Fibroblast of upper back skin (primary cell): ENCODE measurements around the gene RAD51B.

ENCODE experiments used
- DNase-seq: peaks from one replicate; pipeline ENCODE4 v3.0.0-alpha.2; 2013

The RAD51B gene

DNA sequence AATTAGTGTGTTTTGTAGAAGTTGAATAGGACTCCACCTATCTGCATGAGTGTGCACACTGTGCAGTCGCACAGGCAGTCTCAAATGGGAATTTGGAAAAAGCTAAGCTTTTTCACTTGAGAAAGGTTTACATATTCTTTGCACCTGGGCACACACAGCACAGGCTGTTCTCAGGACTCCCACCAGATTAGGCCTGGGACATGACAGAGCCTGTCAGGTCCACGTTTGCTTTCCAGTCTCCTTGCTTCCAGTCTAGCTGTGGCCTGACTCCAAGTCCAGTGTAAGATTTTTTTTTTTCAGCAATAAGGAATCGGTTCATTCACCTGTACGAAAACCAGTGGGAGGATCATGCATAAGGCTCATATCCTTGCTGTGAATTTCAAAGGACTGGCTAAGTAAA, 792.0 kb downstream of the RAD51B start:
- DNase-seq = no peak

DNA sequence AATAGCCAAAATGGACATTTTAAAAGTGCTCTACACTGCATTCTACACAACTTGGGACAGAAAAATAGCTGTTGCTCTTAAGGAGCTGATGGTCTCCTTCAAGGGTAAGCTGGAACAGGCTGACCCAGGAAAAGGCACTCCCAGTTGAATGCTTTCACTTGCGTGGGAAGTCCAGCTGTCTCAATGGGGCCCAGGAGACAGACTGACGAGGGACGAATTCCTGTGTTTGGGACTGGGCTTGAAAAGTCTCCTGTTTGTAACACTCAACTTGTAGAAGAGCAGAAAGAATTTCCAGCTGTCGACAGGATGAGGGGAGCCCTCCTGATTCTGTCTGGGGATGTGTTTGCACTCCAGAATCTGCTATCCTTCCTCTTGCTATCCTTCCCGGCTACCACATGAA, 792.5 kb downstream of the RAD51B start:
- DNase-seq = no peak

DNA sequence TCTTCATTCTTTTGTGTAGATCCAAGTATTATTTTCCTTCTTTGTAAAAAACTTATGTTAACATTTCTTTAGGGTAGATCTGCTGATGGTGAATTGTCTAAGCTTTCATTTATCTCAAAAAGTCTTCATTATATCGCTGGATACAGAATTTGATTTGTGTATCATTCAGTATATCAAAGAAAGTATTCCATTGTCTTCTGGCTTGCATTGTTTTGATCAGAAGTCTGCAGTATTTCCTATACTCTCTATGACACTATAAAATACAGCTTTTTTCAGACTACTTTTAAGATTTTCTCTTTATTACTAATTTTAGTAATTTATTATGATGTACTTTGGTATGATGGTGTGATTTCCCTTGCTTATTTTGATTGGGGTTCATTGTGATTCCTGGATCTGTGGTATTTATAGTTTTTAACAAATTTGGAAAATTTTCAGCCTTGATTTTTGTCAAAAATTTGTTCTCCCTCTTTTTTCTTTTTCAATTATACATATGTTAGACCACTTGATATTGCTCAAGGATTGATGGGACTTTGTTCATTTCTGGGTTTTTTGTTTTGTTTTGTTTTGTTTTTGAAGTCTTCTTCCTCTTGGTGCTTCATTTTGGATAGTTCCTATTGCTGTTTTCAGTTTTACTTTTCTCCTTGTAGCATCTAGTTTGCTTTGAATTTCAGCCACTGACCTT, 796.8 kb downstream of the RAD51B start:
- DNase-seq = no peak

DNA sequence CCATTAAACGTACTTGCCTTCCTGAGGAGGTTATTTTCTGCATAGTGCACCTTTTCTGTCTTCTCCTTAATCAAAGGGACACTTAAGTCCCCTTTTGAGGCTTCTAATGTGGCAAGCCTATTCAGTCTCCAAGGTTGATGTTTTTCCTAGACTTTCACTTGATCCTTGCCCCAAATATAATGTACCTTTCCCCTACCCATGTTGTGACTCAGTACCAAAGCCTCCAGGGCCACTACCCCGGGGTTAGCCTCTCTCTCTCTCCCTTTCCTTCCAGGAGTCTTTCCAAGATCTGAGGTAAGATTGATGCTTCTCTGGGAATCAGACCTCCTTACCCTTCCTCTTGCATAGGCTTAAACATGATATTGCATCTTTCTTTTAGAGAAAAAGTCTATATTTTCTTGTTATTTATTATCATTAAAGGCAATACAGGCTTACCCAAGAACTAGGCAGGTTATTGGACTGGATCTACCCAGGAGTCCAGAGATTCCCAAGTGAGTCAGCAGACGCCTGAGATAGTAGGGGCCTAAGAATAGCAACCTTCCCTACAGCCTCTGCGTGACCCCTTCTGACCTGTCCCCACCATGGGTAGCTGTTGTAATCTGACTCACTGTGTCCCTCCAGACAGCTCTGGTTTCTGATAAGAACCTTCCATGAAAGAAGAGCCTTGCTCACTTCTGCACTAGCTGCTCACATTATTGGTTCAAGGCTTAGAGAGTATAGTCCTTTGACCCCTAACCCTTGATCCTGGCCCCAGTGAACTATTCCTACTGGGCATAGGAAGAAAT, 800.4 kb downstream of the RAD51B start:
- no peak for DNase-seq

DNA sequence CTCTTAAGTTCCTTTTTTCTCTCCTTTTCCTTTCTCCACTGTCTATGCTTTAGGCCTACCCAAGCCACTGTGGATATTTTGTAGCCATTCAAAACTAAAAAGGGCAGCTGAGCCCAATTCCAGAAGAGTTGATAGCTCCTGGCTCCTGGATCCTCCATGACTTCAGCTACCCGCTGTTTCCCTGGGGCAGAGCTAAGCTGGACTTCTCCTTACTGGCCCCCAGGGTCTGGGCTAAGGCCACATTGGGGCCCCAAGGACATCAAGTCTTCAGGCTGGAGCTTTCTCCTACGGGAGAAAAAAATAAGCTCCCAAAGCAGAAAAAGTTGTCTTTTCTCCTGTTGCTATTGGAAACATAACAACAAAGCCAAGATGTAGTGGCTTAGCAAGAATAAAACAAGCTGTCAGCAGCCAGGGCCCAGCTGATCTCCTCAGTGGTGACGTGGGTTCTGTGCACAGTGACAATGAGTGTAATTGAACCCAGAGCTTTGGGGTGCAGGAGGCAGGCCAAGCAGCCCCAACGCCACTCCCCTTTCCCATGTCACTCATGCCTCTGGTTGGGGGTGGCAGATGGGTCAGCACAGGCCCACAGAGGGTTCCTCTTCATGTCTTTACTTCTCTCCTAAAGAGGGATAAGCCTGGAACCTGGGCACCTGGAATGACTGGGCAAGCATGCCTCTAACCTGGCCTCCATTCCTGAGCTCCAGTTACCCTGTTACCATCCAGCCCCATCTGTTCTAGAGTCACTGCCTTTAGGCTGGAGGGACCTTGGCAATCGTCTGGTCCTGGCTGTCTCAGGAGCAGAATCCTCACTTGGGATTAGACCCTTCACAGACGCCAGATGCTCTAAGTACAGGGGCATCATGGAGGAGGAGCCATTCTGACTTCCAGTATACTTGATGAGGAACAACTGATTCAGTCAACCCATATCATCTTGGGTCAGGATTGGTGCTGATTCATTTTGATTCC, 802.1 kb downstream of the RAD51B start:
- DNase-seq = peak; percentile 65

DNA sequence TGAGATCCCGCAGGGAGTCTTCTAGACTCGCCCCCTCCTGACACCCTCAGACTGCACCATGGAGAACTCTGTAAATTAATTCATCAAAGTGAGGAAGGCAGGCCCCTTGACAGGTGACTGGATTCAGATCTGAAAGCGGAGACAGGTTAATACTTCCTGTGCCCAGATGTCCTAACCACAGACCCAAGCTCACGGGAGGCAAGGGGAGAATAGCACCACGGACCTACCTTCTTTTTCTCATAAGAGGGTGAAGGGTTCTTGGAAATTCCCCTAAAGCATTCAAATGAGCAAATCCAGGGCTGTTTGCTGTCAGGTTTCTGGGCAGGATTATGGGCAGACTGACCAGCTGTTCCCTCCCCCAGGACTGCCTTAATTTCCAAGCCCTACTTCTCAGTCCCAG, 803.3 kb downstream of the RAD51B start:
- no peak for DNase-seq

DNA sequence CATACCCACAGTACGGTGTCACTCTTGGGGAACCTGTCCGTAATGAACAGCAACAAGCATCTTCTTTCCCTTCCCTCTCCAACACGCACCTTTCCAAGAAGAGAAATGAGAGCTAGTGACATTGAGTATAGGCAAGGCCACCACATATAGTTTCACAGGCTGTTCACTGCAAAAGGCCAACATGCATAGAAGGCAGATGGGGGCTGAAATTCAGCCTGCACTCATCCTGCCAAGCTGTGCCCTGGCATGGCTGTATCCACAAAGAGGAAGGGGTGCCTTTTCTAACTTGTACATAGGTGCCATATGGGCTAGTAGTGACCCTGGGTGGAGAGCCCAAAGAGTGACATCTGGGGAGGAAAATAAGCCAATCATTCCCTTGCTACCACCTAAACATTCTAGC, 803.7 kb downstream of the RAD51B start:
- DNase-seq = no peak

DNA sequence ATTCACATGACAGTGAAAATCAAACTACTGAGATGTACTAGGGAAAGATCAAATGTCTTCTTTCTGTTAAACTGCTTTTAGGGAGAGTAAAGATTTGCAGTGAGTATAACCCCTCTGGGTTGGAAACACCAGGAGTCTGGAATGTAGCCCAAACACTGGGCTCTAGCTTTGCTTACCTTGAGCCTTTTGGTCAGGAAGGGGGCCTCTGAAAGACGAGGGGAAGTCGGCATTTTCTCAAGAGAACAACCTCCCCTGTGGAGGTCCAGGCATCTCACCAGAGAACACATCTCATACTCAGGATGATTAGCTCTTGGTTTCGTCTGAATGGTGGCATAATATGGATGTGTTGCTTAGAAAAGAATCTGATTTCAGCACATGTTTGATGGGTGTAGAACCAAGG, 804.2 kb downstream of the RAD51B start:
- DNase-seq = no peak

DNA sequence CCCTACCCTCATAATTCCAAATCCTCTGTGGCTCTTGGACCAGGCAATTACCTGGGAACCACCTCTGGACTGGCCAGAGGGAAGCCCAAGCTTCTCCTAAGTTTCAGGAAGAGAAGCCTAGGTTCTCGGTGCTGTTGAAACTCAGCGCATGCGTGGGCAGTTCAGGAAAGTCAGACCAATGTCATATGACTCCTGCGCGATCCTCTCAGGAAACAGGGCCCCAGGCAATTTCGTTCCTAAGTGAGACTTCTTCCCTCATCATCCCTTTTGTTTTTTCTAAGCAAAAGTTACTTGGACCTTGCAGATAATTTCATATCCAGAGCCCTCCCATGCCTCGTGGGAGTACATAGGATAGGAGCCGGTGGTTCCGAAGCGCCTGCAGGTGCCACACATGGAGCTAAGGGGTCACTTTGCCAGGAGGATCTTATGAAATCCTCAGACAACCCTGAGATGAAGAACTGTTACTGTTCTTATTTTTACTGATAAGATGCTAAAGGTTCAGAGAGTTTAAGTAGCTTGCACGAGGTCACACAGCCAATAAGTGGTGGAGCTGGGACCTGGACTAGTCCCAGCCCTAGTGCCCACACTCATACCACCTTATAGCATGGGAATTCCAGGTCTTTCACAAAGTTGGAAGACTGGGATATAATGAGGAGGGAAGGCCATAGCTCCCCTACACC, 805.1 kb downstream of the RAD51B start:
- no peak for DNase-seq

DNA sequence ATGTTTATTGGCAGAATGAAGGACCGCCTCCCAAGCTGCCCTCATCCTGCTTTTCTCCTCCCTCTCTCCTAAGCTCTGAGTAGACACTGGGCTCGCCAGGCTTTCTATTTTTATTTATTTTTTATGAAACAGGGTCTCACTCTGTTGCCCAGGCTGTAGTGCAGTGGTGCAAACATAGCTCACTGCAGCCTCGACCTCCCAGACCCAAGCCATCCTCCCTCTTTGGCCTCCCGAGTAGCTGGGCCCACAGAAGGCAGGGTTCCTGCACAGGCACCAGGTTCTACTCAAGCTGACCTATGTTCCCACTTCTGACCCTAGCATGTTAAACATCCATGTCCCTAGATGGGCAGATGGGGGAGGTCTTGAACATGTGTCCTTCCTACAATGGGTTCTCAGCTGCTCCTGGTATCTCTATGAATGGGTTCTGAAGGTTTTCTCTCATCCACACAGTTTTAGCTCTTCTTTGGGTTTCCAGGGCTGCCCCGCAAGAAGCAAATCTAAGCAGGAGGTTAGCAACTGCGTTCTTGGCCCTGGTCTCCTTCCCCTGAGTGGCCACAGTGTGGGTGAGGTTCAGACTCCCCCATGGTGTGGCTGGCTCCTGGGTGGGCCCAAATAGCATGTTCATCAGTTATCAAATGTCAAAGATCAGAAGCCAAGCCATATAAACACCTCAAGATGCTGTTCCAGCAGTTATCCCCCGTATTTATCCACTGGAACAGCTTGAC, 805.9 kb downstream of the RAD51B start:
- DNase-seq = no peak

DNA sequence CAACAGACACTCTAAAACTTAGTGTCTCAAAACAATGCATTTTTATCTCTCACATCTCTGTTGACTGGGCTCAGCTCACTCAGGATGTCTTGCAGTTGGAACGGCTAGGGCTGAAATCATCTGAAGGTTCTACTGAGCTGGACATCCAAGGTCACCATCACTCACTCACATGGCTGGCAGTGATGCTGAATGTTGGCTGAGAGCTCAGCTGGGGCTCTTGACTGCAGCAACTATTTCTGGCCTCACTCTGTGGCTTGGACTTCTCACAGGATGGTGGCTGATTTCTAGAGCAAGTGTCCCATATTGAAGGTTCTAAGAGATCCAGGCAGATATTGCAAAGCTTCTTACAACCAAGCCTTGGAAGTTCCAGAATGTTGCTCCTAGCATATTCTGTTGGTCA, 806.8 kb downstream of the RAD51B start:
- DNase-seq = no peak

DNA sequence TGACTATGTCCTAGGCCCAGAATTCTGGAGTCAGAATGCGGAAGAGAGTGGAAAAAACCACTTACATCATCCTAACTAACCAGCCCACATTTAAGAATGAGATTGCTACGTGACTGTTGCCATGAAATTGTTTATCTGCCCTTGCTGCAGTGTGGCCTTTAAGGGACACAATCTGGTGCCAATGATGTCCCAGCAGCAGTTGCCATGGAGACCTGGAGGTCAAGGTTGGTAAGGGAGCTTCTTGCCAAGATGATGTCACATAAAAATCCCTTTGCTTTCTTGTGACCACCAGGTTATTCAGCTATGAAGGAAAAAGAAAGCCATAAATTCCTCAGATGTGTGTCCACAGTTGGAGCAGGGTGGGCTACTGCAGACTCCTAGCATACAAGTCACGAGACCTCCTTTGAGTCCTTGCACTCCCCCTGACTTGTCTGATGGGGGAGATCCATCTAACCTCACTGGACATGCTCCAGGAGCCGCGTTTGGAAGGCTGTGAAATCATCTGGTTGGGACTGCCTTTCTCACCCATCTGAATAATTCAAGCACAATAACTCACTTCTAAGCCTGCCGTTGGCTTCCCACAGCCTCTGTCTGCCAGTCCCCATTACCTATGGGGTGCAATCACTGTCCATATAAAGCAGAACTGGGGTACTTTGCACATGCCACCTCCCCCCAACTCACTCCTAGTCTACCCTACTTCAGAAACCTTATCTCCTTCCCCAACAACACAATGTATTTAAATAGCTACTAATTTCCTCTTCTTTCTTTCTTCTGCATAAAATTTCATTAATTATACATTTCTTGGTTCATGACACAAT, 807.7 kb downstream of the RAD51B start:
- no peak for DNase-seq

DNA sequence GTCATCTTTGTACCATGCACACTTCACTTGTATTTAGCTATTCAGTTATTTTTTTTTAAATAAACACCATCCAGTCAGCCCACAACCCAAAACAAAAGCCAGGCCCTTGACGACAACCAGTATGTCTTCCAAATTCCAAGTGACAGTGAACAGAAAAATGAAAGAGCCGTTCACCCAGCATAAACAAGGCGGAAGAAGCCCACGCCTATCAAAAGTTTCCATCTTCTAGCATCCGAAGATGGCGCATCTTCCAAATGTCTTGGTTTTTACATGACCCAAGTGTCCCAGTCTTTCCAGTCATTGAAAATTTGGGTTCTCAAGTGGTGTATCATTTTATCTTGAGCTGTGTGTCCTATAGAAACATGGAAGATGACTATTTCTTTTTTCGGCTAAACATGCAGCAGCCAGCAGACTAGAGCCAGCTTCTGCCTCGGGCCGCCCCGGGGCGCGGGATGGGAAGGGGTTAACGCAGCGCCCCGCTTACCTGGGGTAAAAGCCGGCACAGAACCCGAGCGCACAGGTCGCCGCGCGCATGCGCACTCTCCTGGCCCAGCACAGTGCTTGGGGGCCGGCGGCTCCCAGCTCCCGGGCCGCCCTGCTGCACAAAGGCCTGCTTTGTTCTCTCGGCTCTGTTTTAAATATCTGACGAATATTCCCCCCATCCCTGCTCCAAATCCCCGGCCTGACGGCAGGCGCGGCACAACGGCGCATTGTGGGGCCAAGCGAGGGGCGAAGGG, 808.5 kb downstream of the RAD51B start:
- no peak for DNase-seq

DNA sequence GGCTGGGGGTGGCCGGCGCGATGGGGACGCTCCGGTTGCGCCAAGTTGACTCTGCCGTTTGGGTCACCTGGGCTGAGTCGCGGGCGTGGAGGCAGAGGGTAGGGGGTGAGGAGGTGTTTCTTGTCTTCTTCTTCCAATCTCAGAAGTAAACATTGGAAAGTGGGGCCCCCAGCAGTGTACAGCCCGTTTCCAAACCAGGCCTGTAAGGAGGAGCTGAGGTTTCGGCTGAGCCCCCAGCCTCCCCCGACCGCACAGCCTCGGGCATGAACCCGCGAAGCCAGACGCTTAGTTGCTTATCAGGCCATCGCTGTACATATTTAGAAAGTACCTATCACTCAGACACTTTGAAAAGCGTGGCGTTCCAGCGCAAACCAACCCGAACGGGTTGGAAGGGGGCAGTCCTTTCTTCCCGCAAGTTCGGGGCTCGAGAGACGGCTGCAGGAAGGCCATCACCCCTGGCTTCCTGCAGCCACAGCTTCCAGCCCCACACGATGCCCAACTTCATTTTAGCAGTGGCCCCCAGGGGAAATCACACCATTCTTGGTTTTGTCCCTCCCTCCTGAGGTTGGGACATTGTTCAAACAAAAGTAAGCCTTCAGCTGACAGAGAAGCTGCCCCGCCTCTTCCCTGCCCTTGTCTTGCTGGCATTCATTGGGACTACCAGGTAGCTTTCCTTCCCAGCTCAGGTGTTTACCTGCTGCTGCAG, 809.2 kb downstream of the RAD51B start:
- DNase-seq = no peak

DNA sequence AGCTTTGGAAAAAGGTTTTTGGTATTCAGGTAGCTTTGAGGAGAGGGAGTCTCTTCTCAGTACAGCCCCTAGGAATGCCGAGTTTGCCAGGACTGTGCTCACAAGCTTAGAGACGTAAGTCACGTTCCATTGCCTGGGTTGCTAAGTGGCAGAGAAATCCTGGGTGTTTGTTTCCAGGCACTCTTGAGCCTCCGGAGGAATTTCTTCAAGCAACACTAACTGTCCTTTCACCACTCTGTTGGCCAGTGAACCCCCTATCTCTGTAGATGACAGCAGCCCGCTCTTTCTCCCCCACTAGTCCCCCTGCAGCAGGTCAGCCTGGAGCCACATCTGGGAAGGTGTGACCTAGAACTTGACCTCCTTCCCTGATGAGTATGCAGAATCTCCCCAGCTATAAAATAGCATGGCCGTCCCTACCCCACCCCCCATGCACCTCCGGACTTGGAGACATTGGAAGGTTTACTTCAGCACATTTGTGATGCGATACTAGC, 810.5 kb downstream of the RAD51B start:
- DNase-seq = no peak

DNA sequence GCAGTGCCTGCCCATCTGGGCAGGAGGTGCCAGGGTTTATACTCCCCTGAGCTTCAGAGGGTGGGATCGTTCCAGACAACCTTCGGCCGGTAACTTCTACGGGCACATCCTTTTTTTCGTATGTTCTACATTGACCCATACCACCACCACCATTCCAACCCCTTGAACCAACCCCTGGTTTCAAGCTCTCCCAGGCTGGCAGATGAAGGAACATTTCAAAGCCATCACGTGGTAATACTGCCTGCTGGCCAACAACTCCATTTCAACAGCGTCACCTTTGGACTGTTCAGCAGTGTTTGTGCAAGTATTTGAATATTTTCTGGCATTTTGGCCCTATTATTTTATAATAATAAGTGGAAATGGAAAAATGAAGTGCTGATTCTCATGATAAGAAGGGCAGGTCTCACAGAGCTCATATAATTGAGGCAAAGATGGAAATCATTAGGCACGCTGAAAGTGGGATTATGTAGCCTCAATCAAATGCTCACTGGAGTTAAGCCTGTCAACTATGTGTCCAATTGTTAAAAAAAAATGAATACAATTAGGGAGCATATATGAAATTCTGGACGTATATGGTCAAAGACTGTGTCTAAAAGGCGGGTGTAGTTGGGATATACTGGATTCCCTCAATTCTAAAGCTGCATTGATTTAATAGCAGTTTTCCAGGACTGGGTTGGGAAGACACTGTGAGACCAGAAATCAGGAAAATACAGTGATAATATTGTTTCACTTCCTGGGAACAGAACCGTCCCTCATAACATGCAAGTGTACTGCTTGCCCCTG, 811.2 kb downstream of the RAD51B start:
- no peak for DNase-seq

DNA sequence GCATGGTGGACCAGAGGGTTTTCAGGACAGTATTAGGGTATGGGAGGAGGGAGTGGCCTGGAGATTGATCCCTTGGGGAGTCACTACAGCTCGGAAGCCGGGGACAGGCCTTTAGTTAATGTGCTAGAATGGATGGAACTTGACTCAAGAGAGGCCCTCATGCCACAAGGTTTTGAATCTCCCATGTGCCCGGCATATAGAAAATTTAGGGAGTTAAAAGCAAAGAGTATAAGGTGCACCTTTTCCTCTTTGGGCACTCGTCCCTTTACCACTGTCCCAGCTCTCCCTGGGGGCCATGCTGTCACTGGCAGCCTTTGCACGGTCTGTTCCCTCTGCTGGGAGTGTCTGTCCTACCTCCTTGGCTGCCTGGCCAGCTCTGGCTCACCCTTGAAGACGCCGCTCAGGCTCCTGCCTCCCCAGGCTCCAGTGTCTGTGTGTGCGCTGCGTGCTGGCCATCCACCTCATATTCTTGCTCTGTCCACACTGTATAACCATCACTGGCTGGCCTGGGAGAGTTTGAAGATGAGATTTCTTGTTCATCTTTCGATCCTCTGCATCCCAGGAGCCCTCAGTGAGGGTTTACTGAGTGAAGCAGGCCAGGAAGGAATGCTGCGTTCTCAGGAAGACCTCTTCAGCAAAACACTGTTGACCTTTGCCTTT, 811.9 kb downstream of the RAD51B start:
- DNase-seq = no peak
